Anterior cingulate cortex (tissue), 58 donors: Measurements from ENCODE around the gene ALG12.

Experiments
- DNase-seq, 58 donors: peaks; one replicate each; lab custom pipeline; 2025; lab: John Stamatoyannopoulos, UW

The ALG12 gene

GRCh38 chr22:49900441-49901230 lies 17.6 kb downstream of the ALG12 start:
- no peak for DNase-seq

GRCh38 chr22:49899530-49899929 lies 18.7 kb downstream of the ALG12 start:
- no peak for DNase-seq

- no peak for DNase-seq
Measured at GRCh38 chr22:49897015-49897684, 21.1 kb downstream of the ALG12 start.

DNA sequence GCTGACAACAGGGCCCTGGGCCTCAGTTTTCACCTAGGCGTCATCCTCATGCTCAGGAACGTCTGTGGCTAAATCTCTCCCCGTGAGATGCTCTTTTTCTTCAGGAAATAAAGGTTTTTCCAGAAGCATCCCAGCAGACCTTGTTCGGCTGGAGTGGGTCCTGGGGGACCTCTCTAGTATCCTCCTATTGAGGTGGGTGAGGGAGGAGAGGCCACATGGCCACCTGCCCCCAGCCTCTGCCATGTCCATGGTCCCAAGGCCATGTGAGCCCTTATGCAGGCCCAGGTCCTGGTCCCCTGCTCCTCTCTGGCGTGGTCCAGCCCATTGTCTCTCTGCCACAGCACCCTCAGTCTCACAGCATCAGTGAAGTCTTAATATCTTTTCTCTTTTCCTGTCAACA lies 22.0 kb downstream of the ALG12 start:
- no peak for DNase-seq

GRCh38 chr22:49894322-49895054 lies 23.8 kb downstream of the ALG12 start:
- no peak for DNase-seq

DNA sequence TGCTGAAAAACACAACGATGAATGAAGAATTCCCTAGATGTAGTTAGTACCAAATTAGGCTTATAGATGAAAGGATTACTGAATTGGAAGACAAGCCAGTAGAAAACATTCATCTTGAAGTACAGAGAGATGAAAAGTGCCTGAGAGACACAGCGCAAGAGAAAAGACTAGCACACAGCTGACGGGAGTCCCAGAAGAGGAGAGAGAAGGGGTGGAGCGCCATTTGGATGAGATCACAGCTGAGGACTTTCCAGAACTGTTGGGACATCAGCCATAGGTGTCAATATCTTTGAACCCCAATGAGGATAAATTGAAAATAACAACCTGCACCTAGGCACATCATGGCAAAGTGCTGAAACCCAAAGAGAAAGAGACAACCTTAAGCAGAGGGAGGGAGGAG lies 25.2 kb downstream of the ALG12 start:
- DNase-seq: no peak

GRCh38 chr22:49892226-49892899 lies 25.9 kb downstream of the ALG12 start:
- peak in 9 of 58 donors; percentile 7 to 51 (median 25) for DNase-seq

DNA sequence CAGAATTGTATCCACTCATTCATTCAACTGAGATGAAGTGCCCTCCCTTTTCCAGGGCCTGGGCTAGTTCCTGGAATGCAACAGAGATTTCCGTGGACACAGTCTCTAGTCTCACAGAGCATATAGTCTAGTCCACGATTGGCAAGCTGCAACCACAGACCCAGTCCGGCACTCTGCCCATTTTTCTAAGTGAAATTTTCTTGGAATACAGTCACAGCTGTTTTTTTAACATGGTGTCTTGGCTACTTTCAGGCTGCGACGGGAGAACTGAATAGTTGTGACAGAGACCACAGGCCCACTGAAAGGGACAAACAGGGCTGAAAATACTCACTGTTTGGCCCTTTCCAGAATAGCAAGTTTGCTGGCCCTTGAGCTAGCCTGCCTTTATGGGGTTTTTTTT lies 29.2 kb downstream of the ALG12 start:
- DNase-seq: peak in 27 of 58 donors; percentile 3 to 68 (median 29)

- DNase-seq: no peak
Measured at GRCh38 chr22:49887702-49888101, 30.5 kb downstream of the ALG12 start.

DNA sequence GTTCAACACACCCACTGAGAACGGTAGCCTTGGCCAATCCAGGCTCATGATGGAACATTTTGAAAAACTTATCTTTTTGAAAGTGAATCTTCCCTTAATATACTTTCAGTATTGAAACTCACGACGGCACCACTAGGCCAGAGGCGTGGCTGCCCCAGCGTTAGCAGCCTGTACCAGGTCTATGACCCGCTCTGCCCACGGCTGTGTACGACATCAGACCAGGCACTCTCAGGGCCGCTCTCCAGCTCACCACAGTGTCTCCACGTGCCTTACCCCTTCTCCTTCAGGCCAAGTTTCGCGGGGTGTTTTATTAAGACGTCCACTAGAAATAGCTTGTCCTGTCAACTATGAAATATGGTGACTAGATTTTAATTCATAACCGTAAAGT lies 31.2 kb downstream of the ALG12 start:
- DNase-seq: peak in 1 of 58 donors; percentile 1

DNA sequence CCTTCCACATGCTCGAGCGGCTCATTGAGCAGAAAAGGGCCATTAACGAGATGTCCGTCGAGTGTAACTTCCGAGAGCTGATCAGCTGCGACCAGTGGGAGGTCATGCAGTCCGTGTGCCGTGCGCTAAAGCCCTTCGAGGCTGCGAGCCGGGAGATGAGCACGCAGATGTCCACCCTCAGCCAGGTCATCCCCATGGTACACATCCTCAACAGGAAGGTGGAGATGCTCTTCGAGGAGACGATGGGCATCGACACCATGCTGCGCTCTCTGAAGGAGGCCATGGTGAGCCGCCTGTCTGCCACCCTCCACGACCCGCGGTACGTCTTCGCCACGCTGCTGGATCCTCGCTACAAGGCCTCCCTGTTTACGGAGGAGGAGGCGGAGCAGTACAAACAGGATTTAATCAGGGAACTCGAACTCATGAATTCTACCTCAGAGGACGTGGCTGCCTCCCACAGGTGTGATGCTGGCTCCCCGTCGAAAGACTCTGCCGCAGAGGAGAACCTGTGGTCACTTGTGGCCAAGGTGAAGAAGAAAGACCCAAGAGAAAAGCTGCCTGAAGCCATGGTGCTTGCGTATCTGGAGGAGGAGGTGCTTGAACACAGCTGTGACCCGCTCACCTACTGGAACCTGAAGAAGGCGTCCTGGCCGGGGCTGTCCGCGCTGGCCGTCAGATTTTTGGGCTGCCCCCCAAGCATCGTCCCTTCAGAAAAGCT lies 31.7 kb downstream of the ALG12 start:
- no peak for DNase-seq

GRCh38 chr22:49885881-49886280 lies 32.4 kb downstream of the ALG12 start:
- DNase-seq: no peak

DNA sequence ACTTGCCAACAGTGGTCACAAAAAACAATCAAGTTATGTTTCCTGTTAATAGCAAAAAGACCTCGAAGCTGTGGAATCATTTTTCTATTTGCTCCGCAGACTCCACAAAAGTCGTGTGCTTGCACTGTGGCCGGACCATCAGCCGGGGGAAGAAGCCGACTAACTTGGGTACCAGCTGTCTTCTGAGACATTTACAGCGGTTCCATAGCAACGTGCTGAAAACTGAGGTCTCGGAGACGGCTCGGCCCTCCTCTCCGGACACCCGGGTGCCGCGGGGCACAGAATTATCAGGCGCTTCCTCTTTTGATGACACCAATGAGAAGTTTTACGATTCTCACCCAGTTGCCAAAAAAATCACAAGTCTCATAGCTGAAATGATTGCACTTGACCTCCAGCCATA lies 33.0 kb downstream of the ALG12 start:
- no peak for DNase-seq

DNA sequence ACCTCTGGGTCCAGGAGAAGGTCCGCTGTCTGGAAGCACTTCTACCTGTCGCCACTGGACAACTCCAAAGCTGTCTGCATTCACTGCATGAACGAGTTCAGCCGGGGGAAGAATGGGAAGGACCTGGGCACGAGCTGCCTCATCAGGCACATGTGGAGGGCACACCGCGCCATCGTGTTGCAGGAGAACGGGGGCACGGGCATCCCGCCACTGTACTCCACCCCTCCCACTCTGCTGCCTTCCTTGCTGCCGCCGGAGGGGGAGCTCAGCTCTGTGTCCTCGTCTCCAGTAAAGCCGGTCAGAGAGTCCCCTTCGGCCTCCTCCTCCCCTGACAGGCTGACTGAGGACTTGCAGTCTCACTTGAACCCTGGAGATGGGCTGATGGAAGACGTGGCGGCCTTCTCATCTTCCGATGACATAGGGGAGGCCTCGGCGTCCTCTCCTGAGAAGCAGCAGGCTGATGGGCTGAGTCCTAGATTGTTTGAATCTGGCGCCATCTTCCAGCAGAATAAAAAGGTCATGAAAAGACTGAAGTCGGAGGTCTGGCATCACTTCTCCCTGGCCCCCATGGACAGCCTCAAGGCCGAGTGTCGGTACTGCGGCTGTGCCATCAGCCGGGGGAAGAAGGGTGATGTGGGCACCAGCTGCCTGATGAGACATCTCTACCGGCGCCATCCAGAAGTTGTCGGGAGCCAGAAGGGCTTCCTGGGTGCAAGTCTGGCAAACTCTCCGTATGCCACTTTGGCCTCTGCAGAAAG lies 33.6 kb downstream of the ALG12 start:
- DNase-seq: no peak

DNA sequence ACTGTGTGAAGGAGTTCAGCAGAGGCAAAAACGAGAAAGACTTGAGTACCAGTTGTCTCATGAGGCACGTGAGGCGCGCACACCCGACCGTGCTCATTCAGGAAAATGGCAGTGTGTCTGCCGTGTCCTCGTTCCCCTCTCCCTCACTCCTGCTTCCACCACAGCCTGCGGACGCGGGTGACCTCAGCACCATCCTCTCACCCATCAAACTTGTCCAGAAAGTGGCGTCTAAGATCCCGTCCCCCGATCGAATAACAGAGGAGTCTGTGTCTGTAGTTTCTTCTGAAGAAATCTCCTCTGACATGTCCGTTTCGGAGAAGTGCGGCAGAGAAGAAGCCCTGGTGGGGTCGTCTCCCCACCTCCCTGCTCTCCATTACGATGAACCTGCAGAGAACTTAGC lies 34.2 kb downstream of the ALG12 start:
- DNase-seq: no peak

- DNase-seq: no peak
Measured at GRCh38 chr22:49883294-49883640, 35.0 kb downstream of the ALG12 start.

DNA sequence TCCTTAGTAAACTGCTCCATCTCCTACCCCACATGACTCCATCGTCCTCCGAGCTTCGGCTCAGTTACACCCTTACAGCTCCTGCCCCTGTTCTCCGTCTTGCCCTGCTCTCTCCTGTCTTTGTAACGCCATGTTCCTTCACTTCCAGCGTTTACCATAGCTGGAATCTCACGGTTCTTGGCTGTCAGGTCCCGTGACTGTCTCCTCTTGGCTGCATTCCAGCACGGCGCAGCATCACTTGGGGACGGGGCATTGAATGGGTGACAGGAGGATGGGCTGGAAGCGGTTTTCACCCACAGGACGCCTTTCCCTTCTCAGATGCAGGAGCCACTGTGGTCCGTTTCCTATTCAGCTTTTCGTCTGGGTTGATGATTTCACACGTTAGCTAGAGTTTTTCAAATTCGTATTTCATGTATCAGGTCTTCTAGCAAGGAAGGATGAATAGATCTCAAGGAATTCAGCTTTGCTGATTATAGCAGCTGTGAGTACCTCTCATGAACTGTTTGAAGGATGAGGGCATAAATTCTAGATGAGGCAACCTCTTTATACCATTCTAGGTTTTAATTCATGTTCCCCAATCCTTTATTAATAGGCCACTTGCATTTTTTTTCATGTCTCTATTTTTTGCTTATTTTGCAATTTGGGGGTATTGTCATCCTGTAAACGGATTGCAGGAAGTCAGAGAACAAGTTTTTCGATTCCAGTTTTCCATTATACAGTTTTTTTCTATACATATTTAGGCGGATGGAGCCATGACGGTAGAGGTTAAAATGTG lies 35.5 kb downstream of the ALG12 start:
- DNase-seq: peak in 3 of 58 donors; percentile 1 to 32 (median 5)

DNA sequence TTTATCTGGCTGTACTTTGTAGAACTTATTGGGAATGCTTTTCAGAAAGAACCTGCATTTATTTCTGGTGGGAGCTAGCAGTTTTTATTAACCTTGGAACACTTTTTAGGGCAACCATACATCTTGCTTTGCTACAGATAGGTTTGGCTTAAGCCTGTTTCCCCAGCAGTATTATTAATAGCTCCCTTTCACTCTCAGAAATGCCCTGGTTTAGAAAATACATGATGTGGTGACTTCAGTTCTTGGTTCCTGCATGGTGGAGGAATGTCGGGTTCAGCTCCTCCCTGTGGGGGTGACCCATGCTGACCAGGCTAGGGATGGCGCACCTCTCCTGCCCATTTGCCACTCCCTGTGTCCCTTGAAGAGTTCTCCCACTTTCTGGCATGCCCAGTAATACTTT lies 36.4 kb downstream of the ALG12 start:
- no peak for DNase-seq

DNA sequence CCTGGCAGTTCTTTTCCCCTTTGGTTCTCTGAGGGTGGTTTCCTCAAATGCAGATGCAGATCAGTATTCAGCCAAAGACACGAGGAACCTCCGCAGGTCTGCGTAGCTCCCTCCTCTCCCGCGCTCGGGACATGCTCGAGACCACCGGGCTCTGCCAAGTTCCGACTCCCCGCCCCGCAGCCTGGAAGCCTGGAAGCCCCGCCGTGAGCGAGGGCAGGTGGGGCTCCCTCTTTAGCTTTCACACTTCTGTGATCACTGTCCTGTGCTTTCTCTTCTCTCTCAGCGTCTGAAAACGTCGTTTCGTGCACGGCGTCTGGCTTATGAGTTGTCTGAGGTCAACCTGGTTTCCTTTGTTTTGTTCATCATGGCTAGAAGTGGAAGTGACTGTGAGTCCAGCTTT lies 38.0 kb downstream of the ALG12 start:
- DNase-seq: no peak
